HCT116 (cell line): ENCODE measurements around the gene UTF1. TPM values are rescaled to one million over a fixed set of nuclear protein-coding genes. Genes with fewer than 3 reads are reported as not detected.

Source experiments
- CBX3 ChIP-seq: IDR thresholded peaks from 2 replicates; pipeline ENCODE4 v1.6.1; 2012; ENCODE audit warnings: low read depth
- total RNA-seq: library from RNA; stranded (reverse); gene quantifications from one replicate; pipeline ENCODE4 v1.2.1, GENCODE V29; 2021; ENCODE audit not compliant: unreplicated experiment
- TF ChIP-seq, protein P1 (sequence below): IDR thresholded peaks from 2 replicates; pipeline ENCODE4 v1.6.1; 2012; ENCODE audit warnings: low read depth
- TF ChIP-seq, protein P2 (sequence below): IDR thresholded peaks from 2 replicates; pipeline ENCODE4 v1.6.1; 2011; ENCODE audit warnings: mild to moderate bottlenecking, low read length, moderate library complexity; ENCODE audit not compliant: insufficient replicate concordance; ENCODE audit errors: extremely low read depth
- TF ChIP-seq, protein P3 (sequence below), 3 experiments: fragments of 200-600 bp in 1 of 3; sonication (generic) in 1 of 3; IDR thresholded peaks in 2 of 3; conservative IDR thresholded peaks in 1 of 3; 2 replicates each; pipeline ENCODE4 v1.5.1; 2012 to 2017; ENCODE audit warnings: low read depth in 2 of 3, low read length in 2 of 3, antibody characterized with exemption in 1 of 3, borderline replicate concordance in 1 of 3, control low read depth in 1 of 3, mild to moderate bottlenecking in 1 of 3, mixed read lengths in 1 of 3, mixed run types in 1 of 3, moderate library complexity in 1 of 3; ENCODE audit not compliant: insufficient read depth in 1 of 3

The UTF1 gene
- total RNA-seq, 1 experiment from 2014 or later: not detected

DNA sequence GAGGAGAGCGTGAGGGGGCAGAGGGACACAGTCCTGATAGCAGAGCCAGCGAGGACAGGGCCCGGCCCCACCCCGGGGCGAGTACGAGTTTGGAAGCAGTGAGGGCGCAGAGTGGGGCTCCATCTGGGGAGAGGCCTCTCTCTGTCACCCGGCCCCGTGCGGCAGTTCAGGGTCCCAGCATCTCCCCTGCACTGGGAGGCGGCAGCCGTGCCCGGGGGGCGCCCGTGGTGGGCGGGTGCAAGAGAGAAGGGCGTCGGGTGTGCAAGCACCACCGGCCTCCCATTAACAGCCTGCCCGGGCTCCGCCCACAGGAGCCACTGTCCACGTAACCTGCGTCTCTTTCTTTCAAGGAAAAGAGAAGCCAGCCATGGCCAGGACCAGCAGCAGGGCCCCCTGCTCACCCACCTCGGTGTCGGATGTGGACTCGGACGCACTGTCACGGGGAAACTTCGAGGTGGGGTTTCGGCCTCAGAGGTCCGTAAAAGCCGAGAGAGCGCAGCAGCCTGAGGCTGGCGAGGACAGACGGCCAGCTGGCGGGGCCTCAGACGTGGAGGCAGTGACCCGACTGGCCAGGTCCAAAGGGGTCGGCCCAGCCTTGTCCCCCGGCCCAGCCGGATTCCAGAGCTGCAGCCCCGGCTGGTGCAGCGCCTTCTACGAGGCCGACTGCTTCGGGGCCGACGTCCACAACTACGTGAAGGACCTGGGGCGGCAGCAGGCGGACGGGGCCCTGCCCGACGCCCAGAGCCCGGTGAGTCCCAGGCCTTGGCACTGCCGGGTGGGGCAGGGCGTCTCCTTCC is 28.7 kb upstream of the UTF1 start (continued):
- TF ChIP-seq, protein P1, sequence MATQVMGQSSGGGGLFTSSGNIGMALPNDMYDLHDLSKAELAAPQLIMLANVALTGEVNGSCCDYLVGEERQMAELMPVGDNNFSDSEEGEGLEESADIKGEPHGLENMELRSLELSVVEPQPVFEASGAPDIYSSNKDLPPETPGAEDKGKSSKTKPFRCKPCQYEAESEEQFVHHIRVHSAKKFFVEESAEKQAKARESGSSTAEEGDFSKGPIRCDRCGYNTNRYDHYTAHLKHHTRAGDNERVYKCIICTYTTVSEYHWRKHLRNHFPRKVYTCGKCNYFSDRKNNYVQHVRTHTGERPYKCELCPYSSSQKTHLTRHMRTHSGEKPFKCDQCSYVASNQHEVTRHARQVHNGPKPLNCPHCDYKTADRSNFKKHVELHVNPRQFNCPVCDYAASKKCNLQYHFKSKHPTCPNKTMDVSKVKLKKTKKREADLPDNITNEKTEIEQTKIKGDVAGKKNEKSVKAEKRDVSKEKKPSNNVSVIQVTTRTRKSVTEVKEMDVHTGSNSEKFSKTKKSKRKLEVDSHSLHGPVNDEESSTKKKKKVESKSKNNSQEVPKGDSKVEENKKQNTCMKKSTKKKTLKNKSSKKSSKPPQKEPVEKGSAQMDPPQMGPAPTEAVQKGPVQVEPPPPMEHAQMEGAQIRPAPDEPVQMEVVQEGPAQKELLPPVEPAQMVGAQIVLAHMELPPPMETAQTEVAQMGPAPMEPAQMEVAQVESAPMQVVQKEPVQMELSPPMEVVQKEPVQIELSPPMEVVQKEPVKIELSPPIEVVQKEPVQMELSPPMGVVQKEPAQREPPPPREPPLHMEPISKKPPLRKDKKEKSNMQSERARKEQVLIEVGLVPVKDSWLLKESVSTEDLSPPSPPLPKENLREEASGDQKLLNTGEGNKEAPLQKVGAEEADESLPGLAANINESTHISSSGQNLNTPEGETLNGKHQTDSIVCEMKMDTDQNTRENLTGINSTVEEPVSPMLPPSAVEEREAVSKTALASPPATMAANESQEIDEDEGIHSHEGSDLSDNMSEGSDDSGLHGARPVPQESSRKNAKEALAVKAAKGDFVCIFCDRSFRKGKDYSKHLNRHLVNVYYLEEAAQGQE: no peak
- TF ChIP-seq CBX3: no peak
- TF ChIP-seq, protein P2, sequence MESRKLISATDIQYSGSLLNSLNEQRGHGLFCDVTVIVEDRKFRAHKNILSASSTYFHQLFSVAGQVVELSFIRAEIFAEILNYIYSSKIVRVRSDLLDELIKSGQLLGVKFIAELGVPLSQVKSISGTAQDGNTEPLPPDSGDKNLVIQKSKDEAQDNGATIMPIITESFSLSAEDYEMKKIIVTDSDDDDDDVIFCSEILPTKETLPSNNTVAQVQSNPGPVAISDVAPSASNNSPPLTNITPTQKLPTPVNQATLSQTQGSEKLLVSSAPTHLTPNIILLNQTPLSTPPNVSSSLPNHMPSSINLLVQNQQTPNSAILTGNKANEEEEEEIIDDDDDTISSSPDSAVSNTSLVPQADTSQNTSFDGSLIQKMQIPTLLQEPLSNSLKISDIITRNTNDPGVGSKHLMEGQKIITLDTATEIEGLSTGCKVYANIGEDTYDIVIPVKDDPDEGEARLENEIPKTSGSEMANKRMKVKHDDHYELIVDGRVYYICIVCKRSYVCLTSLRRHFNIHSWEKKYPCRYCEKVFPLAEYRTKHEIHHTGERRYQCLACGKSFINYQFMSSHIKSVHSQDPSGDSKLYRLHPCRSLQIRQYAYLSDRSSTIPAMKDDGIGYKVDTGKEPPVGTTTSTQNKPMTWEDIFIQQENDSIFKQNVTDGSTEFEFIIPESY: no peak
- TF ChIP-seq, protein P3, sequence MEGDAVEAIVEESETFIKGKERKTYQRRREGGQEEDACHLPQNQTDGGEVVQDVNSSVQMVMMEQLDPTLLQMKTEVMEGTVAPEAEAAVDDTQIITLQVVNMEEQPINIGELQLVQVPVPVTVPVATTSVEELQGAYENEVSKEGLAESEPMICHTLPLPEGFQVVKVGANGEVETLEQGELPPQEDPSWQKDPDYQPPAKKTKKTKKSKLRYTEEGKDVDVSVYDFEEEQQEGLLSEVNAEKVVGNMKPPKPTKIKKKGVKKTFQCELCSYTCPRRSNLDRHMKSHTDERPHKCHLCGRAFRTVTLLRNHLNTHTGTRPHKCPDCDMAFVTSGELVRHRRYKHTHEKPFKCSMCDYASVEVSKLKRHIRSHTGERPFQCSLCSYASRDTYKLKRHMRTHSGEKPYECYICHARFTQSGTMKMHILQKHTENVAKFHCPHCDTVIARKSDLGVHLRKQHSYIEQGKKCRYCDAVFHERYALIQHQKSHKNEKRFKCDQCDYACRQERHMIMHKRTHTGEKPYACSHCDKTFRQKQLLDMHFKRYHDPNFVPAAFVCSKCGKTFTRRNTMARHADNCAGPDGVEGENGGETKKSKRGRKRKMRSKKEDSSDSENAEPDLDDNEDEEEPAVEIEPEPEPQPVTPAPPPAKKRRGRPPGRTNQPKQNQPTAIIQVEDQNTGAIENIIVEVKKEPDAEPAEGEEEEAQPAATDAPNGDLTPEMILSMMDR (IDR thresholded peaks at IDR 0.05 in 2 of 3, conservative IDR thresholded peaks at IDR 0.05 in 1 of 3; ENCODE audit: borderline replicate concordance in 1 of 3, insufficient read depth in 1 of 3, low read depth in 2 of 3, low read length in 2 of 3): no peak
